SK-N-MC (cell line): ENCODE results near the gene KIAA0825.

Experiments used
- EZH2 ChIP-seq: fragments of 200-600 bp; sonication (generic); IDR thresholded peaks from one replicate; pipeline ENCODE4 v1.6.1; 2017; ENCODE audit warnings: antibody characterized with exemption
- POLR2AphosphoS5 ChIP-seq: IDR thresholded peaks from 2 replicates; pipeline ENCODE4 v1.6.1; 2012; ENCODE audit warnings: mild to moderate bottlenecking, low read depth, low read length, borderline replicate concordance

- no peak for TF ChIP-seq POLR2AphosphoS5
- TF ChIP-seq EZH2: no peak
Measured at GRCh38 chr5:94627191-94627590, 8.8 kb upstream of the KIAA0825 start.
